IMR-90 (cell line): ENCODE results near the gene STAG2. TPM values are rescaled to one million over a fixed set of nuclear protein-coding genes. Genes with fewer than 3 reads are reported as not detected.

ENCODE experiments used
- ATAC-seq: fragments of 200-7000 bp; cut with Tn5 transposase; 2 replicates; pipeline ENCODE4 v1.9.1; 2020; ENCODE audit warnings: low read depth, mild to moderate bottlenecking, moderate library complexity
- BruUV-seq: library from RNA; stranded (reverse); fragments of 400-500 nt; replicated peaks from 2 replicates; lab custom pipeline; 2021; lab: Mats Ljungman, UMichigan
- CTCF ChIA-PET: fragments of 300-600 bp; formaldehyde crosslinking; extraction: SDS; loops from one replicate; lab custom pipeline; 2021; ENCODE audit warnings: antibody characterized with exemption; lab: Yijun Ruan, JAX
- POLR2A ChIA-PET: fragments of 300-600 bp; sonication (Branson Sonifier 250); formaldehyde crosslinking; loops from one replicate; lab custom pipeline; 2022; ENCODE audit warnings: antibody characterized with exemption; ENCODE audit not compliant: unreplicated experiment; lab: Charles Lee
- DNase-seq: peaks from one replicate; pipeline ENCODE4 v3.0.0; 2013
- H2AFZ ChIP-seq: replicated peaks from 2 replicates; pipeline ENCODE3; 2013; ENCODE audit warnings: low read length, mild to moderate bottlenecking; ENCODE audit not compliant: poor library complexity
- H2AK5ac ChIP-seq: 2 replicates; pipeline ENCODE4 v1.6.1; 2013; ENCODE audit warnings: low read depth, low read length, inconsistent platforms
- H2AK9ac ChIP-seq: replicated peaks from 2 replicates; pipeline ENCODE3; 2013; ENCODE audit warnings: mild to moderate bottlenecking, low read depth, low read length, moderate library complexity; ENCODE audit not compliant: poor library complexity
- H2BK120ac ChIP-seq: 2 replicates; pipeline ENCODE4 v1.6.1; 2013; ENCODE audit warnings: low read depth, low read length, inconsistent platforms
- H2BK15ac ChIP-seq: 3 replicates; pipeline ENCODE4 v1.6.1; 2013; ENCODE audit warnings: low read depth, low read length, inconsistent platforms
- H2BK20ac ChIP-seq: 2 replicates; pipeline ENCODE4 v1.6.1; 2013; ENCODE audit warnings: low read depth, mild to moderate bottlenecking, inconsistent platforms, low read length, moderate library complexity
- H2BK5ac ChIP-seq: 2 replicates; pipeline ENCODE4 v1.6.1; 2013; ENCODE audit warnings: mild to moderate bottlenecking, low read depth, low read length, inconsistent platforms; ENCODE audit not compliant: poor library complexity, severe bottlenecking
- H3K14ac ChIP-seq: replicated peaks from 2 replicates; pipeline ENCODE4 v1.6.1; 2013; ENCODE audit warnings: low read depth, low read length, inconsistent platforms
- H3K18ac ChIP-seq: 2 replicates; pipeline ENCODE4 v1.6.1; 2013; ENCODE audit warnings: low read depth, low read length, control low read depth
- H3K23ac ChIP-seq: 2 replicates; pipeline ENCODE4 v1.6.1; 2013; ENCODE audit warnings: low read depth, low read length, inconsistent platforms
- H3K27ac ChIP-seq: 2 replicates; pipeline ENCODE4 v1.5.1; 2013; ENCODE audit warnings: mild to moderate bottlenecking, control low read depth, low read length; ENCODE audit not compliant: insufficient read depth
- H3K27me3 ChIP-seq: 2 replicates; pipeline ENCODE4 v1.6.1; 2013; ENCODE audit warnings: low read length; ENCODE audit not compliant: control insufficient read depth, insufficient read depth
- H3K36me3 ChIP-seq: 2 replicates; pipeline ENCODE4 v1.6.1; 2013; ENCODE audit warnings: low read length, mixed read lengths; ENCODE audit not compliant: control insufficient read depth, insufficient read depth
- H3K4ac ChIP-seq: 2 replicates; pipeline ENCODE4 v1.6.1; 2013; ENCODE audit warnings: low read depth, low read length, inconsistent platforms
- H3K4me1 ChIP-seq: 2 replicates; pipeline ENCODE4 v1.6.1; 2013; ENCODE audit warnings: low read length, mixed read lengths; ENCODE audit not compliant: control insufficient read depth, insufficient read depth
- H3K4me2 ChIP-seq: 2 replicates; pipeline ENCODE4 v1.6.1; 2013; ENCODE audit warnings: low read depth, mild to moderate bottlenecking, control low read depth, low read length, moderate library complexity
- H3K4me3 ChIP-seq: 2 replicates; pipeline ENCODE4 v1.5.1; 2013; ENCODE audit warnings: low read depth, mild to moderate bottlenecking, control low read depth, low read length, moderate library complexity; ENCODE audit not compliant: insufficient read depth
- H3K56ac ChIP-seq: 2 replicates; pipeline ENCODE4 v1.6.1; 2013; ENCODE audit warnings: low read length, inconsistent platforms; ENCODE audit not compliant: insufficient read depth; ENCODE audit errors: extremely low read depth
- H3K79me1 ChIP-seq, 2 experiments: 2 replicates each; pipeline ENCODE4 v1.6.1; 2013; ENCODE audit warnings: low read length in 2 of 2, inconsistent platforms in 1 of 2, low read depth in 1 of 2
- H3K9ac ChIP-seq: 2 replicates; pipeline ENCODE4 v1.6.1; 2013; ENCODE audit warnings: low read depth, low read length, control low read depth
- H3K9me1 ChIP-seq: 2 replicates; pipeline ENCODE4 v1.6.1; 2013; ENCODE audit warnings: low read length, inconsistent platforms; ENCODE audit not compliant: insufficient read depth
- H3K9me3 ChIP-seq: 2 replicates; pipeline ENCODE4 v1.6.1; 2013; ENCODE audit warnings: low read length; ENCODE audit not compliant: control insufficient read depth, insufficient read depth
- H4K20me1 ChIP-seq: 2 replicates; pipeline ENCODE4 v1.6.1; 2013; ENCODE audit warnings: low read length, inconsistent platforms; ENCODE audit not compliant: insufficient read depth
- H4K5ac ChIP-seq: 2 replicates; pipeline ENCODE4 v1.6.1; 2013; ENCODE audit warnings: mild to moderate bottlenecking, low read depth, low read length, control low read depth
- H4K8ac ChIP-seq, 2 experiments: 2 replicates each; pipeline ENCODE4 v1.6.1; 2013; ENCODE audit warnings: low read depth in 2 of 2, low read length in 2 of 2, control low read depth in 1 of 2, inconsistent platforms in 1 of 2
- H4K91ac ChIP-seq: 2 replicates; pipeline ENCODE4 v1.6.1; 2013; ENCODE audit warnings: low read depth, low read length, inconsistent platforms; ENCODE audit not compliant: insufficient read depth
- BHLHE40 ChIP-seq: fragments of 150-350 bp; IDR thresholded peaks from 2 replicates; pipeline ENCODE4 v1.6.1; 2016; ENCODE audit warnings: mild to moderate bottlenecking, low read depth, low read length
- CEBPB ChIP-seq: IDR thresholded peaks from 2 replicates; pipeline ENCODE4 v1.6.1; 2012; ENCODE audit warnings: low read depth, low read length, improper control_type of control experiment
- CHD1 ChIP-seq: IDR thresholded peaks from 2 replicates; pipeline ENCODE4 v1.6.1; 2012; ENCODE audit warnings: low read depth, low read length, improper control_type of control experiment
- ELK1 ChIP-seq: fragments of 150-350 bp; IDR thresholded peaks from 2 replicates; pipeline ENCODE4 v1.6.1; 2016; ENCODE audit warnings: low read depth, mild to moderate bottlenecking, low read length, moderate library complexity, borderline replicate concordance
- FOS ChIP-seq: fragments of 150-350 bp; IDR thresholded peaks from 2 replicates; pipeline ENCODE4 v1.6.1; 2016; ENCODE audit warnings: low read depth, low read length
- MAFK ChIP-seq: IDR thresholded peaks from 2 replicates; pipeline ENCODE4 v1.6.1; 2012; ENCODE audit warnings: low read depth, low read length, improper control_type of control experiment
- MAZ ChIP-seq: IDR thresholded peaks from 2 replicates; pipeline ENCODE4 v1.6.1; 2012; ENCODE audit warnings: low read depth, mild to moderate bottlenecking, low read length, improper control_type of control experiment, moderate library complexity, borderline replicate concordance
- MXI1 ChIP-seq: IDR thresholded peaks from 2 replicates; pipeline ENCODE4 v1.6.1; 2012; ENCODE audit warnings: low read depth, mild to moderate bottlenecking, low read length, moderate library complexity, borderline replicate concordance
- NFE2L2 ChIP-seq: fragments of 150-350 bp; IDR thresholded peaks from 2 replicates; pipeline ENCODE4 v1.6.1; 2016; ENCODE audit warnings: low read depth, mild to moderate bottlenecking, low read length
- POLR2A ChIP-seq: IDR thresholded peaks from 2 replicates; pipeline ENCODE4 v1.6.1; 2012; ENCODE audit warnings: mild to moderate bottlenecking, low read depth, low read length
- RAD21 ChIP-seq: IDR thresholded peaks from 2 replicates; pipeline ENCODE4 v1.6.1; 2012; ENCODE audit warnings: low read length, improper control_type of control experiment
- RCOR1 ChIP-seq: IDR thresholded peaks from 2 replicates; pipeline ENCODE4 v1.6.1; 2012; ENCODE audit warnings: mild to moderate bottlenecking, low read length, improper control_type of control experiment; ENCODE audit not compliant: insufficient replicate concordance
- RFX5 ChIP-seq: IDR thresholded peaks from 2 replicates; pipeline ENCODE4 v1.8.0; 2012; ENCODE audit warnings: low read depth, mild to moderate bottlenecking, low read length, moderate library complexity
- SMC3 ChIP-seq: fragments of 150-350 bp; IDR thresholded peaks from 2 replicates; pipeline ENCODE4 v1.6.1; 2016; ENCODE audit warnings: low read depth, mild to moderate bottlenecking, antibody characterized with exemption, low read length, moderate library complexity
- WGBS, 2 experiments: methylation state at CpG; one replicate each; pipeline versions ENCODE4 v1.1.5 to v1.1.7; 2013; ENCODE audit warnings: missing lambda C conversion rate in 2 of 2; ENCODE audit not compliant: insufficient read length in 1 of 2; ENCODE audit errors: extremely low coverage in 2 of 2; 5-methylcytosine and 5-hydroxymethylcytosine counted together
- dilution Hi-C: fragments of 300-500 bp; cut with HindIII; formaldehyde crosslinking; loops from one replicate; pipeline ENCODE4 v1.14.3; 2018; ENCODE audit warnings: low sequenced_read_pairs; ENCODE audit not compliant: unreplicated experiment
- in situ Hi-C: fragments of 300-500 bp; cut with MboI; formaldehyde crosslinking; loops from 3 replicates; pipeline ENCODE4 v1.14.3; 2019; ENCODE audit warnings: low sequenced_read_pairs, inconsistent platforms, mixed read lengths
- intact Hi-C: fragments of 100-400 bp; cut with micrococcal nuclease; formaldehyde crosslinking; loops from 2 replicates; pipeline ENCODE4 v1.10.0; 2022
- polyA plus RNA-seq, 3 experiments: library from polyadenylated mRNA; depleted of rRNA; stranded (reverse); fragments of >200 nt; gene quantifications; 2 replicates each; pipeline ENCODE4 v1.2.3, GENCODE V29; 2012; ENCODE audit warnings: low replicate concordance in 1 of 3
- total RNA-seq: library from RNA; depleted of rRNA; stranded (reverse); fragments of >200 nt; gene quantifications from 2 replicates; pipeline ENCODE4 v1.2.3, GENCODE V29; 2012
- TF ChIP-seq, protein P1 (sequence below): conservative IDR thresholded peaks from 2 replicates; pipeline ENCODE4 v1.5.1; 2012; ENCODE audit warnings: mild to moderate bottlenecking, low read depth, low read length, improper control_type of control experiment
- TF ChIP-seq, protein P2 (sequence below): fragments of 150-350 bp; IDR thresholded peaks from 2 replicates; pipeline ENCODE4 v1.6.1; 2017; ENCODE audit warnings: mild to moderate bottlenecking, antibody characterized with exemption, low read length, low read depth

STAG2 gene
- total and polyA plus RNA-seq, 2 of the 4 experiments (the other 2 are of a cell fraction), result 19.6 to 71.2 TPM

- Histone ChIP-seq H3K4ac (no peak overlapping the region), H2AK9ac (no peak overlapping the region), H3K9me3 (no peaks in the 10 kb centered on the region), H2AK5ac (no peak overlapping the region), H2BK15ac (no peak overlapping the region), H3K4me3 (no peak overlapping the region), H3K27ac (no peak overlapping the region), H3K79me1 (peaks cover 0 to 11% of the 10 kb centered on the region in 2 experiments; a peak in 3 of 4 replicates), H3K56ac (no peak overlapping the region), H3K4me1 (peaks cover 4% of the 10 kb centered on the region; the same call in 1 of the 2 replicates), H2AFZ (no peak overlapping the region), H3K9ac (no peak overlapping the region), H3K18ac (no peak overlapping the region), H3K23ac (no peak overlapping the region), H3K9me1 (no peaks in the 10 kb centered on the region; the same call in 1 of the 2 replicates), H4K91ac (no peak overlapping the region), H3K14ac (no peak overlapping the region), H4K8ac (no peak overlapping the region), H2BK20ac (no peak overlapping the region), H3K4me2 (no peak overlapping the region), H2BK5ac (no peak overlapping the region), H3K36me3 (no peaks in the 10 kb centered on the region; the same call in 1 of the 2 replicates), H2BK120ac (no peak overlapping the region), H4K20me1 (peaks cover 23% of the 10 kb centered on the region), H3K27me3 (no peaks in the 10 kb centered on the region), H4K5ac (no peak overlapping the region)
- in situ Hi-C loops, result no loop called here
- no peak for TF ChIP-seq CHD1
- no peak for TF ChIP-seq RAD21
- TF ChIP-seq POLR2A, result no peak
- no peak for TF ChIP-seq ELK1
- no peak for TF ChIP-seq FOS
- TF ChIP-seq MAZ, result no peak
- no peak for TF ChIP-seq SMC3
- TF ChIP-seq, protein P1, sequence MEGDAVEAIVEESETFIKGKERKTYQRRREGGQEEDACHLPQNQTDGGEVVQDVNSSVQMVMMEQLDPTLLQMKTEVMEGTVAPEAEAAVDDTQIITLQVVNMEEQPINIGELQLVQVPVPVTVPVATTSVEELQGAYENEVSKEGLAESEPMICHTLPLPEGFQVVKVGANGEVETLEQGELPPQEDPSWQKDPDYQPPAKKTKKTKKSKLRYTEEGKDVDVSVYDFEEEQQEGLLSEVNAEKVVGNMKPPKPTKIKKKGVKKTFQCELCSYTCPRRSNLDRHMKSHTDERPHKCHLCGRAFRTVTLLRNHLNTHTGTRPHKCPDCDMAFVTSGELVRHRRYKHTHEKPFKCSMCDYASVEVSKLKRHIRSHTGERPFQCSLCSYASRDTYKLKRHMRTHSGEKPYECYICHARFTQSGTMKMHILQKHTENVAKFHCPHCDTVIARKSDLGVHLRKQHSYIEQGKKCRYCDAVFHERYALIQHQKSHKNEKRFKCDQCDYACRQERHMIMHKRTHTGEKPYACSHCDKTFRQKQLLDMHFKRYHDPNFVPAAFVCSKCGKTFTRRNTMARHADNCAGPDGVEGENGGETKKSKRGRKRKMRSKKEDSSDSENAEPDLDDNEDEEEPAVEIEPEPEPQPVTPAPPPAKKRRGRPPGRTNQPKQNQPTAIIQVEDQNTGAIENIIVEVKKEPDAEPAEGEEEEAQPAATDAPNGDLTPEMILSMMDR, result no peak
- TF ChIP-seq NFE2L2, result no peak
- TF ChIP-seq RCOR1, result no peak
- no peak for TF ChIP-seq MAFK
- TF ChIP-seq, protein P2, sequence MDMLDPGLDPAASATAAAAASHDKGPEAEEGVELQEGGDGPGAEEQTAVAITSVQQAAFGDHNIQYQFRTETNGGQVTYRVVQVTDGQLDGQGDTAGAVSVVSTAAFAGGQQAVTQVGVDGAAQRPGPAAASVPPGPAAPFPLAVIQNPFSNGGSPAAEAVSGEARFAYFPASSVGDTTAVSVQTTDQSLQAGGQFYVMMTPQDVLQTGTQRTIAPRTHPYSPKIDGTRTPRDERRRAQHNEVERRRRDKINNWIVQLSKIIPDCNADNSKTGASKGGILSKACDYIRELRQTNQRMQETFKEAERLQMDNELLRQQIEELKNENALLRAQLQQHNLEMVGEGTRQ, result no peak
- no peak for TF ChIP-seq MXI1
- TF ChIP-seq BHLHE40, result no peak
- TF ChIP-seq CEBPB, result no peak
- no peak for TF ChIP-seq RFX5
- POLR2A ChIA-PET, result no interaction called here
- WGBS, 2 experiments, result no CpG with 5 or more reads among the region's 3 CpGs
- no TSS peak for BruUV-seq
- dilution Hi-C loops, result no loop called here
- CTCF ChIA-PET, result interaction anchor here (0.7 kb wide), 1 partner anchor 28 kb away, joined by 3 read pairs; no protein-coding TSS in a partner anchor
- intact Hi-C loops, result no loop called here
- ATAC-seq (no peak), DNase-seq (no peak)
Measured at GRCh38 chrX:123990602-123991001, 29.1 kb downstream of the STAG2 start.
